HCT116 (cell line): Measurements from ENCODE around the gene ZNF14. TPM values are rescaled to one million over a fixed set of nuclear protein-coding genes. Genes with fewer than 3 reads are reported as not detected.

Experiments
- ATAC-seq: fragments of 200-7000 bp; cut with Tn5 transposase; 2 replicates; pipeline ENCODE4 v1.9.1; 2020; ENCODE audit warnings: mild to moderate bottlenecking, moderate library complexity
- BruUV-seq: library from RNA; stranded (reverse); fragments of 400-500 nt; replicated peaks from 2 replicates; lab custom pipeline; 2021; lab: Mats Ljungman, UMichigan
- CTCF ChIA-PET: fragments of 300-600 bp; sonication (Branson Sonifier 250); formaldehyde crosslinking; loops from one replicate; lab custom pipeline; 2021; ENCODE audit warnings: antibody characterized with exemption; lab: Charles Lee
- POLR2A ChIA-PET: fragments of 300-600, 350-600 bp; sonication (Branson Sonifier 250); formaldehyde crosslinking; loops from one replicate; lab custom pipeline; 2021; ENCODE audit warnings: antibody characterized with exemption; lab: Charles Lee
- RAD21 ChIA-PET, 2 experiments: fragments of 300-600 bp; sonication (Branson Sonifier 250); formaldehyde crosslinking; loops; one replicate each; lab custom pipeline; 2023; ENCODE audit warnings: low total read pairs in 2 of 2; ENCODE audit not compliant: uncharacterized antibody in 2 of 2, unreplicated experiment in 2 of 2, low non-redundant PET in 1 of 2; lab: Charles Lee
- DNase-seq: peaks from one replicate; pipeline ENCODE4 v3.0.0-alpha.2; 2010; ENCODE audit warnings: low read depth, low spot score
- H2AFZ ChIP-seq: fragments of 200-600 bp; shearing (Covaris generic), sonication (generic); 2 replicates; pipeline ENCODE4 v1.6.1; 2017; ENCODE audit warnings: low read depth, mixed run types, mixed read lengths, antibody characterized with exemption, low read length; ENCODE audit not compliant: poor library complexity, severe bottlenecking
- H3K27ac ChIP-seq: 2 replicates; pipeline ENCODE4 v1.5.1; 2012; ENCODE audit warnings: low read depth, low read length
- H3K27me3 ChIP-seq: fragments of 200-600 bp; sonication (generic); 2 replicates; pipeline ENCODE4 v1.6.1; 2016; ENCODE audit warnings: mixed run types, low read length, mixed read lengths; ENCODE audit not compliant: insufficient read depth
- H3K36me3 ChIP-seq, 2 experiments: fragments of 200-500 bp in 1 of 2; fragments of 200-600 bp in 1 of 2; sonication (Bioruptor generic) in 1 of 2; sonication (generic) in 1 of 2; 2 replicates each; pipeline versions ENCODE4 v1.5.1 to v1.6.1; 2014 to 2016; ENCODE audit warnings: low read length in 2 of 2, inconsistent platforms in 1 of 2, mixed read lengths in 1 of 2, mixed run types in 1 of 2; ENCODE audit not compliant: insufficient read depth in 2 of 2, control insufficient read depth in 1 of 2
- H3K4me1 ChIP-seq, 2 experiments: fragments of 200-600 bp in 1 of 2; sonication (generic) in 1 of 2; 2 replicates each; pipeline versions ENCODE4 v1.5.1 to v1.6.1; 2012 to 2017; ENCODE audit warnings: low read length in 2 of 2, inconsistent platforms in 1 of 2, mild to moderate bottlenecking in 1 of 2, mixed read lengths in 1 of 2, mixed run types in 1 of 2, moderate library complexity in 1 of 2; ENCODE audit not compliant: insufficient read depth in 2 of 2, control insufficient read depth in 1 of 2
- H3K4me2 ChIP-seq: fragments of 200-600 bp; sonication (generic); 2 replicates; pipeline ENCODE4 v1.6.1; 2017; ENCODE audit warnings: mixed run types, low read length, mixed read lengths
- H3K4me3 ChIP-seq, 2 experiments: fragments of 200-600 bp in 1 of 2; sonication (generic) in 1 of 2; replicated peaks in 1 of 2; 2 replicates each; pipeline ENCODE4 v1.5.1; 2011 to 2016; ENCODE audit warnings: low read length in 2 of 2, control low read depth in 1 of 2, low read depth in 1 of 2, mild to moderate bottlenecking in 1 of 2, mixed read lengths in 1 of 2, mixed run types in 1 of 2
- H3K79me2 ChIP-seq: fragments of 200-600 bp; sonication (generic); 2 replicates; pipeline ENCODE4 v1.6.1; 2017; ENCODE audit warnings: mild to moderate bottlenecking, mixed run types, low read length, moderate library complexity, mixed read lengths; ENCODE audit not compliant: insufficient read depth
- H3K9ac ChIP-seq: fragments of 200-600 bp; sonication (generic); 2 replicates; pipeline ENCODE4 v1.6.1; 2016; ENCODE audit warnings: low read length, mixed read lengths
- H3K9me2 ChIP-seq: fragments of 200-600 bp; sonication (generic), shearing (Covaris generic); 2 replicates; pipeline ENCODE4 v1.6.1; 2017; ENCODE audit warnings: mixed run types, mild to moderate bottlenecking, moderate library complexity; ENCODE audit not compliant: insufficient read depth
- H3K9me3 ChIP-seq, 2 experiments: fragments of 200-500 bp in 1 of 2; fragments of 200-600 bp in 1 of 2; sonication (Bioruptor generic) in 1 of 2; sonication (generic) in 1 of 2; 2 replicates each; pipeline ENCODE4 v1.6.1; 2014 to 2017; ENCODE audit warnings: low read length in 2 of 2, mixed read lengths in 2 of 2, inconsistent platforms in 1 of 2, low read depth in 1 of 2, mild to moderate bottlenecking in 1 of 2, mixed run types in 1 of 2, moderate library complexity in 1 of 2; ENCODE audit not compliant: control insufficient read depth in 1 of 2, insufficient read depth in 1 of 2
- H4K20me1 ChIP-seq: fragments of 200-600 bp; sonication (generic), shearing (Covaris generic); 2 replicates; pipeline ENCODE4 v1.6.1; 2017; ENCODE audit warnings: mixed run types, mild to moderate bottlenecking, moderate library complexity; ENCODE audit not compliant: insufficient read depth
- ATF3 ChIP-seq: IDR thresholded peaks from 2 replicates; pipeline ENCODE4 v1.6.1; 2012
- MAX ChIP-seq: IDR thresholded peaks from 2 replicates; pipeline ENCODE4 v1.6.1; 2012
- POLR2A ChIP-seq: IDR thresholded peaks from 2 replicates; pipeline ENCODE4 v1.7.0; 2011; ENCODE audit warnings: borderline replicate concordance; ENCODE audit not compliant: insufficient read depth, insufficient read length; ENCODE audit errors: extremely low read depth
- SP1 ChIP-seq: IDR thresholded peaks from 2 replicates; pipeline ENCODE4 v1.6.1; 2012; ENCODE audit warnings: low read depth
- intact Hi-C: fragments of 100-400 bp; cut with micrococcal nuclease; formaldehyde crosslinking; loops from 2 replicates; pipeline ENCODE4 v1.10.0; 2022
- total RNA-seq: library from RNA; stranded (reverse); gene quantifications from one replicate; pipeline ENCODE4 v1.2.1, GENCODE V29; 2021; ENCODE audit not compliant: unreplicated experiment

Gene ZNF14
- total RNA-seq, 1 experiment from 2014 or later, result 4.8 TPM

DNA sequence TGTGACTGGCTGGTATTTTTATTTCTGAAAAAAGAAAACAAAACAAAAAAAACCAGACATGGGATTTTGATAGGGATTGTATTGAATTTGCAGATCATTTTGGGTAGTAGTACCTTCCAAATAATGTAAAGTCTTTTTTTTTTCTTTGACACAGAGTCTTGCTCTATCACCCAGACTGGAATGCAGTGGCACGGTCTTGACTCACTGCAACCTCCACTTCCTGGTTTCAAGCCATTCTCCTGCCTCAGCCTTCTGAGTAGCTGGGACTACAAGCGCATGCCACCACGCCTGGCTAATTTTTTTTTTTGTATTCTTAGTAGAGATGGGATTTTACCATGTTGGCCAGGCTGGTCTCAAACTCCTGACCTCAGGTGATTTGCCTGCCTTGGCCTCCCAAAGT lies 60.1 kb downstream of the ZNF14 start:
- Histone ChIP-seq H3K4me1 (peaks cover 10 to 14% of the 10 kb centered on the region in 2 experiments), H3K4me3 (no peak overlapping the region), H3K9me3 (peaks cover 3 to 8% of the 10 kb centered on the region in 2 experiments; a peak in 2 of 4 replicates), H4K20me1 (no peaks in the 10 kb centered on the region), H3K9ac (no peak overlapping the region), H3K27me3 (no peaks in the 10 kb centered on the region), H3K79me2 (peaks cover 60% of the 10 kb centered on the region), H3K9me2 (no peaks in the 10 kb centered on the region), H3K36me3 (peaks cover 0 to 27% of the 10 kb centered on the region in 2 experiments; a peak in 1 of 4 replicates), H3K4me2 (no peak overlapping the region), H3K27ac (no peak overlapping the region), H2AFZ (no peak overlapping the region)
- DNase-seq (no peak), ATAC-seq (no peak)
- ChIA-PET POLR2A (no interaction called here), RAD21 (no interaction called here), CTCF (no interaction called here)
- intact Hi-C loops, result no loop called here
- BruUV-seq, result no TSS peak
- TF ChIP-seq ATF3, result no peak

- Histone ChIP-seq H3K9ac (peak overlapping the region; percentile 92), H3K27me3 (no peaks in the 10 kb centered on the region), H3K27ac (no peak overlapping the region), H3K4me1 (peaks cover 10 to 14% of the 10 kb centered on the region in 2 experiments), H3K4me3 (peak overlapping the region; percentile 85 to 88), H4K20me1 (no peaks in the 10 kb centered on the region), H3K9me2 (no peaks in the 10 kb centered on the region), H3K9me3 (no peaks in the 10 kb centered on the region), H3K36me3 (peaks cover 0 to 5% of the 10 kb centered on the region in 2 experiments; a peak in 1 of 4 replicates), H3K79me2 (peaks cover 46% of the 10 kb centered on the region), H2AFZ (no peak overlapping the region), H3K4me2 (peak overlapping the region; percentile 87)
- CTCF ChIA-PET, result no interaction called here
- intact Hi-C loops, result no loop called here
- DNase-seq, result no peak
- no peak for TF ChIP-seq ATF3
- TF ChIP-seq MAX, result no peak
- TF ChIP-seq POLR2A, result no peak
- no peak for TF ChIP-seq SP1
- no TSS peak for BruUV-seq
- RAD21 ChIA-PET, result no interaction called here
- ATAC-seq, result no peak
- POLR2A ChIA-PET, result no interaction called here
These were observed 62.8 kb downstream of the ZNF14 start for GRCh38 chr19:19670070-19670551.
